Fibroblast of skin of left biceps (primary cell): ENCODE measurements around the gene ARHGAP15.

Experiments
- DNase-seq, 2 experiments: peaks; one replicate each; pipeline ENCODE4 v3.0.0-alpha.2; 2013; ENCODE audit warnings: low read depth in 2 of 2

The ARHGAP15 gene

GRCh38 chr2:143581134-143581533 is 451.9 kb downstream of the ARHGAP15 start:
- DNase-seq, result no peak

DNA sequence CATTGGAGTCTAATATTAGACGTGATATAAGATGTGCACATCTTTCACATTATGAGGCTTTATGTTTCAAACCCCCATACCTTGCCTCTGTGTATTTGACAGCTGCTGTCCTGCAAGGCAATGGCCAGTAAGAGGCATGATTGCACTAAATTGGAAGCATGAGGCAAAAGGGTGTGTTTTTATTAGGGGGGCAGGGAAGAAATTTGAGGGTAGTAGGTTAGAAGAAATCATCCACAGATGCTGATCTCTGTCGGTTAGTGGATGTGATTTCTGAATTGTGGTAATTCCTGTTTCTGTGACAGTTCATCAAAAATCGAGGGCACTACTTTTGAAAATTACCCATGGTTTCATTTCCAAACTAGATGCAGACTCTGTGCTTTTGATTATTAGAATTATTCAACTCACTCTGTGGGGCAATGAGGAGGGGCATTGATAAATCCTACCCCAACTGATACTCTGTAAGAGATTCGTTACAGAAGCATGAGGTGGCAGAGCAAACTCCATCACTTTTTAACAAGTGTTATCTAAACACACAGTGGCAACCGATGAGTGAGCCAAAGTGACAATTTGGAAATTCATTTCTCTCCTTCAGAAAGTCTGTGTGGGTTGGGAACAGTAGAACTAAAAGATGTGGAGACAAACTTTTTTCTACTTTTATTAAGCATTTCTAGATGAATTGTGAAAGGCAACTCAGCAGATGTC is 453.0 kb downstream of the ARHGAP15 start:
- DNase-seq, result peak in 1 of 2 experiments; percentile 8

DNA sequence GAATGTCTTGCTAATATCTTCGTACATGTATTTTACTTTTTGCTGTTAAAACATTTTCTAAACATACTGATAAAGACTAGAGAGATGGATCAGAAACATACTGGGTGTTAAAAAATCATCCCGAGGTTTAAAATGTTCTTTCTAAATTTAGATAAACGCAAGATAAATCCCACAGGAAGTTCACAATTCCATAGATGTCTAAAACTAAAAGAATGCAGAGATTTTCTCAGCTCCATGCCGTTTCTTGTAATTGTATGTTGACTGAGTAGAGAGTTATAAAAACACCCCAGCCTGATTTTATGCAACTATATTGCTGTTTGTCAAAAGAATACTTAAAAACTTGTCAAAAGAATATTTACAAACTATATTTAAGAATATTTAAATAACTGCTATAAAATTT is 455.7 kb downstream of the ARHGAP15 start:
- no peak for DNase-seq

GRCh38 chr2:143586119-143586518 is 456.9 kb downstream of the ARHGAP15 start:
- no peak for DNase-seq

DNA sequence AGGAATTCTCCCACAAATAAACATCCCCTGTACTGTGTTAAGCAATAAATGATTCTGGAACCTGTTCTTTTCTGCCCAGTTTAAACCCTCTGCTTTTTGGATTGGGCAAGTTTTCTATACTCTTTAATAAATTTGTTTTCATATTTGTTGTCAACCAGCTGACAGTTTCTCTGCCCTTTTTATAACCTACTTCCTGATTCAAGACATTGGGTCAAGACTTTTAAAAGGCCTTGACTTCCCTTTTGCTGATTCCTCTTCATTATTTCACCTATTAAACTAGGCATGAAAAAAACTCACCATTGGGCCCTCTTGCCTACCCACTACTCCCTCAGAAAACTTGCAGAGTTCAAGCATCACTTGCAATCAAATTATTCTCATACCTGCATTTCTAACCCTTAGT is 459.5 kb downstream of the ARHGAP15 start:
- no peak for DNase-seq

GRCh38 chr2:143594161-143594560 is 464.9 kb downstream of the ARHGAP15 start:
- DNase-seq, result no peak

DNA sequence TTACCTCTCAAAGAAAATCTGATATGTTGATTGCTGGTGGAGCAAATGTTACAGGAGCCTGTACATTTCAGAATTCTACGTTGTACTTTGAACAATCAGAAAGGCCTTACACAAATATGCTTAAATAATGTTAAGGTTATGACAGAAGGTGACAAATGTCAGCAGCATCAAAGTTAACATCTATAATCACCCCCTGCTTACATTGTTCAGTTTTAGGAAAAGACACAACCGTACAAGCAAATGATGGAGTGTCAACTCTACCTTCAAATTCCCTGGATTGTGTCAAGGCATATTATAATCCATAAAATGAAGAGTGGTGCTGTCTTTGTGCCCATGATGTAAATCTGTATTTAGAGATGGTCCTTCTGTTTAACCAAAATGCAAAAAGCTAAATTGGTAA is 465.5 kb downstream of the ARHGAP15 start:
- no peak for DNase-seq

- peak in 1 of 2 experiments; percentile 17 for DNase-seq
These were observed 470.9 kb downstream of the ARHGAP15 start for GRCh38 chr2:143600116-143600515.

DNA sequence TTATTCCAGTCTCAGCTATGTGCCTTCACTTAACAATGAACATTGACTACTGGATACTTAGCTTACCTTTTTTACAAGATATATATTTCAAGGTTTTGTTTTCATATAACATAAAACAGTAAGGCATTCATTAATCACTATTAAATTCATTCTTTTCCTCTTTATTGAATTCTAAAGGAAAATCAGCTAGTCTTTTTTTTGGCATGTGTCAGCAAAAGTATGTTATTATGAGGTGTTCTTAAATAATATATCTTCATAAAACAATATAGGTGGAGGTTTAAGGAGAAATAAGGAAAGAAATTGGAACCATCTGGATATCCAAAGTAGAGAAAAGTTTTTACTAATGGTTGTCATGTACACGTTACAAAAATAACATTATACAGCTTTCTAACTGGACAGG is 472.6 kb downstream of the ARHGAP15 start:
- DNase-seq, result no peak

GRCh38 chr2:143603035-143603655 is 473.9 kb downstream of the ARHGAP15 start:
- DNase-seq, result no peak

GRCh38 chr2:143603846-143604565 is 474.8 kb downstream of the ARHGAP15 start:
- DNase-seq, result no peak

DNA sequence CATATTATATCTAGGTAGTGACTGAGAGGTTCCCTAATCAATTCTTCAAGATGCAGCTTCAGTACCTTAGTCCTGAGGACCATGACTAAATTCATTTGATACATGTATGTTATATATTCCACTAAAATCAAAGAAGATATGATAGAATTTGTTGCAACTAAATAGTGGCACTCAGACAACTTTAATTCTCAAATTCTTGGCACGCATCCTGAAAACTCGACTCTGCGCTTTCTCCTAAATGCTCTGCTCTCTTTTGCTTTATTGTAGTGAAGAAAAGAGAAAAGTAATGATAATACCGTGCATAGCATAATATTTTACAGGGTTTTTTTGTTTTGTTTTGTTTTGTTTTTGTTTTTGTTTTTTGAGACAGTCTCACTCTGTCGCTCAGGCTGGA is 475.3 kb downstream of the ARHGAP15 start:
- DNase-seq, result no peak

DNA sequence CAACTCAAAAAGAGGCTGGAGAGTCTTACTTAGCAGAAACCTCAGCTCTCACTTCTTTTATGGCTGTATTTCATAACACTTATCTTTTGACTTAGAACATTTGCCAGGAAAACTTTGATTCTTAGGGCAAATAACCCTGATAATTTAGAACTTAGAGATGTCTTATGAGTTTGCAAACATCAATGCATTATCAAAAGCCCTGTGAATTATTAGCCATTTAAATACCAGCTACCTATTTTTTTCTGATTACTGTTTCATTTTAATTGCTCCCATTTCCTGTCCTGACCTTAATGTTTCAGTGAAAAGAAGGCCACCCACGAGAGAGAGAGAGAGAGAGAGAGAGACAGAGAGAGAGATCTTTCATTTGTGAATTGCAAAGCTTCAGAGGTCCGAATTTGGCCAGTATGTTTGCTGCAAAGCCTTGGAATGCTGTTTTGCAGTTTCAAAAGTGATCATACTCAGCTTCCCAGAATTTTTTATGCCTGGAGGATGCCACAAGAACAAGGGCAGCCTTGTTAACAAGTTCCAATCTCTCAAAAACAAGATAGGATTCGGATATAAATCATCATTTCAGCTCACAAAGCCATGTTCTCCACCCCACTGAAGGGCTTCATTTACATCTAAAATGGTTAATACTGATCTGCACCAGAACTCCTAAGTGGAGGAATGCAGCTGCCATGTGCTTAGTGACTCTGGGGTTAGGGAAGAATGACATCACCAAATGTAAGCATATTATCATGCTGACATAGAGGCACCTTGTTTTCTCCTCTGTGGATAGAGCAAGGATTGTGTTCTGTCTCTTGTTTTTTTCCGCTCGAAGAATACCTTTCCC is 478.2 kb downstream of the ARHGAP15 start:
- no peak for DNase-seq

- no peak for DNase-seq
These were observed 478.8 kb downstream of the ARHGAP15 start for GRCh38 chr2:143608063-143608423.

DNA sequence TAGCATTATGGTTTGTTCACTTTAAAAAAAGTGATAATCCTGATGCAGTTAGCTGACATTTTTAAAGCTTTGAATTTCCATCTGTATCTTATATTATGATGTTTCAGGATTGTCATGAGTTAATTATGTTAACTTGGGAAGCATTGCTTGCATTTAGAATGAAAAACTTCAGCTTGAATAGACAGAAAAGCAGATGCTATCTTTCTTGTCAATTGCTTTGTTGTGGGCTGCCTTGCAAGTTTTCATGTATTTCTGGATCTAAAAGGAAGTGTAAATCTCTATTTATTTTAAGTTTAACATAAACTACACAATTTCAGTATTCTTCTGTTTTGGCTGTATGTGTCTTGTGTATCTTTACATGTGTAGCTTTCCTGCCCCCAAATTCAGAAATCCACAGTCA is 479.5 kb downstream of the ARHGAP15 start:
- no peak for DNase-seq

DNA sequence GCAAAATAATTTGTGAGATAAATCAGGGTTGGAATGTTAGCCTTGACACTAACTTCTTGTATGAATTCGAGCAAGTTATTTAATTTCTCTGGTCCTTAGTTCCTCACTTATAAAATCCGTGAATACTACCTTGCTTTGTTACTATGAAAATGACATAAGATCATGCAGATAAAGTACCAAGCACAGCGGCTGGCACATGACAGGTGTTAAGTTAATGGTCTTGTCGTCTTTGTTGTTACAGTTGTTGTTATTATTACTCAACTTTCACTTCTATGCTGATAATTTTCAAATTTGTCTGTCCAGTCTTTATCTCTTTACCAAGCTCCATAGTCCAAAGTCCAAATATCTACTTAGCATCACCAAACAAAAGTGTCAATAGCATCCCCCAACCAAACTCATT is 482.1 kb downstream of the ARHGAP15 start:
- DNase-seq, result no peak

- no peak for DNase-seq
These were observed 486.3 kb downstream of the ARHGAP15 start for GRCh38 chr2:143615562-143615961.

DNA sequence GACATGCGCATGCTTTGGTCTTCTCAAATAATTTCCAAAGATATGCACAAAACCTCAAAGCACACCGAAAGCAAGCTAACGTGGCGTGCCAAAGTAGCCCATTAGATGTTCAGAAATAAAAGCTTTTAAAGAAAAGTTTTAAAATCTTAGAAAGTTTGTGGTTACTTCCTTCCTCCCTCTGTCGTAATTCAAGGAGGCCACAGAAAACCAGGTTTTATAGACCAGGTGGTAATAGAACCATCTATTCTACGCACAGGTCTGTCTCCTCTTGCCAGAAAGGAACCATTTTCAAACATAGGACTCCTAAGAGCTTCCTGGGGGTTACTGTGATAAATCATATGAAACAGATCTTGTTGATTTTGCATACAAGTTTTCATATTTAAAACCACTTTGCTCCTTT is 487.2 kb downstream of the ARHGAP15 start:
- DNase-seq, result no peak

- DNase-seq, result no peak
These were observed 488.7 kb downstream of the ARHGAP15 start for GRCh38 chr2:143617803-143618415.

- no peak for DNase-seq
These were observed 492.9 kb downstream of the ARHGAP15 start for GRCh38 chr2:143622106-143622505.

GRCh38 chr2:143623231-143623908 is 494.2 kb downstream of the ARHGAP15 start:
- no peak for DNase-seq
